Naive thymus-derived CD4-positive, alpha-beta T cell (primary cell): ENCODE data around the gene EYA4. TPM values are rescaled to one million over a fixed set of nuclear protein-coding genes. Genes with fewer than 3 reads are reported as not detected.
"Not testable (repeated sequence)": the region's sequence is repeated elsewhere in the genome, so short reads cannot be mapped to it uniquely, and the experiment has no call there.

Experiments used
- ATAC-seq: fragments of 150-1000 bp; cut with Tn5 transposase; 2 replicates; pipeline ENCODE4 v1.10.0; 2021; ENCODE audit warnings: mild to moderate bottlenecking, moderate library complexity
- CTCF ChIA-PET: fragments of 350-600 bp; sonication (Branson Sonifier 250); formaldehyde crosslinking; loops from one replicate; lab custom pipeline; 2021; ENCODE audit warnings: antibody characterized with exemption; lab: Charles Lee
- POLR2A ChIA-PET: fragments of 350-600 bp; sonication (Branson Sonifier 250); formaldehyde crosslinking; loops from one replicate; lab custom pipeline; 2021; ENCODE audit warnings: antibody characterized with exemption, inconsistent platforms; lab: Charles Lee
- DNase-seq, 9 donors: peaks; one replicate each; pipeline versions ENCODE4 v3.0.0 to v3.0.0-alpha.2; 2020 to 2022; ENCODE audit warnings: mixed read lengths in 1 of 9
- H3K27ac ChIP-seq: one replicate; pipeline ENCODE4 v1.7.0; 2013; ENCODE audit warnings: mild to moderate bottlenecking, low read depth, low read length, moderate library complexity
- H3K27me3 ChIP-seq, 2 donors: one replicate each; pipeline ENCODE4 v1.7.0; 2013; ENCODE audit warnings: low read length in 2 of 2, mild to moderate bottlenecking in 2 of 2, moderate library complexity in 2 of 2; ENCODE audit not compliant: control insufficient read depth in 2 of 2, insufficient read depth in 2 of 2
- H3K36me3 ChIP-seq, 3 experiments: 1 replicate in 2 of 3; 2 replicates in 1 of 3; pipeline ENCODE4 v1.7.0; 2013; ENCODE audit warnings: low read length in 3 of 3, mild to moderate bottlenecking in 3 of 3, moderate library complexity in 1 of 3; ENCODE audit not compliant: insufficient read depth in 3 of 3, control insufficient read depth in 2 of 3
- H3K4me1 ChIP-seq, 2 donors: one replicate each; pipeline ENCODE4 v1.7.0; 2013; ENCODE audit warnings: low read length in 2 of 2, mild to moderate bottlenecking in 2 of 2, moderate library complexity in 1 of 2; ENCODE audit not compliant: control insufficient read depth in 2 of 2, insufficient read depth in 2 of 2
- H3K4me3 ChIP-seq: 2 replicates; pipeline ENCODE4 v1.7.0; 2013; ENCODE audit warnings: mild to moderate bottlenecking, low read length
- H3K9me3 ChIP-seq, 3 experiments: 1 replicate in 2 of 3; 2 replicates in 1 of 3; pipeline ENCODE4 v1.7.0; 2013; ENCODE audit warnings: low read length in 3 of 3; ENCODE audit not compliant: control insufficient read depth in 2 of 3
- H3K27ac Mint-ChIP-seq, 9 donors: one replicate each; pipeline ENCODE4 v1.8.0; 2020 to 2022; ENCODE audit warnings: mixed read lengths in 9 of 9, mild to moderate bottlenecking in 8 of 9, moderate library complexity in 5 of 9, inconsistent platforms in 2 of 9
- H3K27me3 Mint-ChIP-seq, 5 donors: one replicate each; pipeline ENCODE4 v1.8.0; 2021 to 2022; ENCODE audit warnings: mixed read lengths in 5 of 5, mild to moderate bottlenecking in 1 of 5
- H3K36me3 Mint-ChIP-seq, 5 donors: one replicate each; pipeline ENCODE4 v1.8.0; 2020 to 2022; ENCODE audit warnings: mixed read lengths in 5 of 5, mild to moderate bottlenecking in 3 of 5, inconsistent platforms in 1 of 5
- H3K4me1 Mint-ChIP-seq, 7 donors: one replicate each; pipeline ENCODE4 v1.8.0; 2020 to 2022; ENCODE audit warnings: mixed read lengths in 7 of 7, mild to moderate bottlenecking in 3 of 7, inconsistent platforms in 1 of 7
- H3K4me3 Mint-ChIP-seq, 10 donors: one replicate each; pipeline ENCODE4 v1.8.0; 2020 to 2022; ENCODE audit warnings: mild to moderate bottlenecking in 10 of 10, mixed read lengths in 10 of 10, moderate library complexity in 6 of 10, inconsistent platforms in 2 of 10
- H3K9me3 Mint-ChIP-seq, 11 donors: one replicate each; pipeline ENCODE4 v1.8.0; 2020 to 2022; ENCODE audit warnings: mixed read lengths in 11 of 11, mild to moderate bottlenecking in 4 of 11, inconsistent platforms in 1 of 11, moderate library complexity in 1 of 11
- intact Hi-C, 2 donors: fragments of 100-400 bp; cut with micrococcal nuclease; formaldehyde crosslinking; loops; one replicate each; pipeline ENCODE4 v1.15.1; 2023
- polyA plus RNA-seq, 2 donors: library from polyadenylated mRNA; unstranded; fragments of 300-500 nt; fragmentation: Illumina TruSeq; gene quantifications; one replicate each; pipeline ENCODE4 v1.2.3, GENCODE V29; 2021
- total RNA-seq, 6 experiments: library from RNA in 5 of 6; stranded (reverse) in 5 of 6; gene quantifications; 1 replicate in 5 of 6; 2 replicates in 1 of 6; pipeline ENCODE4 v1.2.3 and lab custom pipeline; 2021 to 2026

The EYA4 gene
- total and polyA plus RNA-seq, 7 experiments from 2014 or later, result not detected

DNA sequence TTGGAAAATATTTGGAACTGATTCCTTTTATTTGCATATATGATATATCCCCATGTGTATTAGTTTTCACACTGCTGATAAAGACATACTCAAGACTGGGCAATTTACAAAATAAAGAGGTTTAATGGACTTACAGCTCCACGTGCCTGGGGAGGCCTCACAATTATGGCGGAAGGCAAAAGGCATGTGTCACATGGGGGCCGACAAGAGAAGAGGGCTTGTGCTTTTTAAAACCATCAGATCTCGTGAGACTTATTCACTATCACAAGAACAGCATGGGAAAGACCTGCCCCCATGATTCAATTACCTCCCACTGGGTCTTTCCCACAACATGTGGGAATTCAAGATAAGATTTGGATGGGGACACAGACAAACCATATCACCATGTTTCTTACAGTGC is 156.4 kb downstream of the EYA4 start:
- ATAC-seq, H3K4me3 ChIP-seq, H3K36me3 Mint-ChIP-seq, H3K27ac ChIP-seq, H3K27me3 ChIP-seq, CTCF ChIA-PET, POLR2A ChIA-PET, H3K9me3 ChIP-seq, DNase-seq, intact Hi-C loops, H3K36me3 ChIP-seq, H3K4me1 Mint-ChIP-seq, H3K4me3 Mint-ChIP-seq, H3K4me1 ChIP-seq: not testable (repeated sequence)
- Mint-ChIP-seq H3K27me3 (peaks cover 0 to 14% (median 8%) of the 10 kb centered on the region in 5 donors), H3K9me3 (peaks cover 0 to 15% (median 0%) of the 10 kb centered on the region in 11 donors), H3K27ac (peak overlapping the region in 1 of 9 donors; percentile 26)

DNA sequence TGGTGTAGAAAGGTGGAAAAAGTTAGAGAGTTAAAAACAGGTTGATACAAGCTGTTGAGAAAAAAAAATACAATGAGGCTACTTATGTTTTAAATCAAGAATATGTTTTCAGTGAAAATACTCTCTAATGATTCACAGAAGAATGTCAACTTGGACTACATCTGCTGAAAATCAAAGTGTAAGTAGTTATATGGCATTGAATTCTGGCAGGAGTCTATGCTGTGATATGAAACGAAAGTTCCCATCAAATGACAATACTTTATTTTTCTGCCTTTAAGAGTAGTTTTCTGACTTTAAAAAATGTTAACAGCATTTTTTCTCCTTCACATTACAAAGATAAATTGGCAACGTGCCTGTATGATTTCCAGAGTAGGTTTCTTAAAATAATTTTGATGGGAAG is 158.3 kb downstream of the EYA4 start:
- H3K4me1 ChIP-seq, result no peaks in the 10 kb centered on the region
- H3K9me3 ChIP-seq, result no peaks in the 10 kb centered on the region
- H3K4me3 ChIP-seq, result no peak overlapping the region
- H3K27ac ChIP-seq, result no peak overlapping the region
- H3K27me3 ChIP-seq, result no peaks in the 10 kb centered on the region
- no peak for ATAC-seq
- ChIA-PET CTCF (no interaction called here), POLR2A (no interaction called here)
- Mint-ChIP-seq H3K36me3 (no peaks in the 10 kb centered on the region), H3K9me3 (peaks cover 0 to 11% (median 0%) of the 10 kb centered on the region in 11 donors), H3K4me3 (no peak overlapping the region), H3K4me1 (no peaks in the 10 kb centered on the region), H3K27ac (no peak overlapping the region), H3K27me3 (peaks cover 0 to 14% (median 0%) of the 10 kb centered on the region in 5 donors)
- no peak for DNase-seq
- intact Hi-C loops, result no loop called here
- H3K36me3 ChIP-seq, result no peaks in the 10 kb centered on the region

DNA sequence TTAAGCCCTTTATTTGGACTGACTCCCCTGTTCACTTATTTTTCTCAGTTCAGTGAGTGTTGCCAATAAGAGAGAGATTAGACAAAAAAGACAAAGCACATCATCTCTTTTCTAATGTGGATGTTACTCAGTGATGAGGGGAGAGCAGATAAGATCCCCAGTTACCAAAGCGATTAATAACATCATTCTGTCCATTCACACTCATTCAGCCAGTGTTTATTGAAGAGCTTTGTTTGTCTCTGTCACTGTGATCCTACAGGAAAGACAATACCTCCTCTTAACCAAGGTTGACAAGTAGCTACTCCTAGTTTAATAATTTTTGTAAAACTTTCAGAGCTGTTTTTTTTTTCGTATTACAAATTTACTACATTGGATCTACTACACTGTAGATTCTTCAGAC is 163.0 kb downstream of the EYA4 start:
- Mint-ChIP-seq H3K27ac (no peak overlapping the region), H3K4me1 (no peaks in the 10 kb centered on the region), H3K27me3 (no peaks in the 10 kb centered on the region), H3K9me3 (peaks cover 0 to 6% (median 0%) of the 10 kb centered on the region in 11 donors), H3K4me3 (no peak overlapping the region), H3K36me3 (no peaks in the 10 kb centered on the region)
- Histone ChIP-seq H3K36me3 (no peaks in the 10 kb centered on the region), H3K9me3 (no peaks in the 10 kb centered on the region), H3K27ac (no peak overlapping the region), H3K4me3 (no peak overlapping the region), H3K27me3 (no peaks in the 10 kb centered on the region), H3K4me1 (no peaks in the 10 kb centered on the region)
- no peak for ATAC-seq
- ChIA-PET CTCF (no interaction called here), POLR2A (no interaction called here)
- intact Hi-C loops, result no loop called here
- no peak for DNase-seq

DNA sequence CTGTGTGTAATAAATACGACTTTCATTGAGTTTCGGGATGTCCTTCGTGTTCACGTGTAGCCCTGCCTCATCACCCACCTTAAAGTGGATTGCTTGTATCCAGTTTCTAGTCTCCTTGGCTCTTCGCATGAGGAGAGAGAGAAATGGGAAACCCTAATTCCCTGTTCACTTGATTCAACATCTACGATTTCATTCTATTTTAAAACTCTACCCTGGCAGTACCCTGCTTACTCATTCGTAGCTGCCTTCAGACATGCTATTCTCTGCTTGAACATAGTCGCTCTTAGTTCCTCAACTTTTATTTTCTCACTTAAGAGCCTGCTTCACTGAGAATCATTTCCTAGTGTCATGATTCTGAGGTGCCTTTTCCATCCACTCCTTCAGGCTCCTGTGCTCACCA is 163.6 kb downstream of the EYA4 start:
- H3K9me3 ChIP-seq, result no peaks in the 10 kb centered on the region
- Mint-ChIP-seq H3K4me1 (no peaks in the 10 kb centered on the region), H3K27ac (no peak overlapping the region), H3K9me3 (peaks cover 0 to 6% (median 0%) of the 10 kb centered on the region in 11 donors), H3K27me3 (no peaks in the 10 kb centered on the region), H3K4me3 (no peak overlapping the region), H3K36me3 (no peaks in the 10 kb centered on the region)
- DNase-seq (no peak), ATAC-seq (no peak)
- no peaks in the 10 kb centered on the region for H3K4me1 ChIP-seq
- no peak overlapping the region for H3K27ac ChIP-seq
- H3K36me3 ChIP-seq, result no peaks in the 10 kb centered on the region
- POLR2A ChIA-PET, result no interaction called here
- no peaks in the 10 kb centered on the region for H3K27me3 ChIP-seq
- CTCF ChIA-PET, result no interaction called here
- H3K4me3 ChIP-seq, result no peak overlapping the region
- intact Hi-C loops, result no loop called here

DNA sequence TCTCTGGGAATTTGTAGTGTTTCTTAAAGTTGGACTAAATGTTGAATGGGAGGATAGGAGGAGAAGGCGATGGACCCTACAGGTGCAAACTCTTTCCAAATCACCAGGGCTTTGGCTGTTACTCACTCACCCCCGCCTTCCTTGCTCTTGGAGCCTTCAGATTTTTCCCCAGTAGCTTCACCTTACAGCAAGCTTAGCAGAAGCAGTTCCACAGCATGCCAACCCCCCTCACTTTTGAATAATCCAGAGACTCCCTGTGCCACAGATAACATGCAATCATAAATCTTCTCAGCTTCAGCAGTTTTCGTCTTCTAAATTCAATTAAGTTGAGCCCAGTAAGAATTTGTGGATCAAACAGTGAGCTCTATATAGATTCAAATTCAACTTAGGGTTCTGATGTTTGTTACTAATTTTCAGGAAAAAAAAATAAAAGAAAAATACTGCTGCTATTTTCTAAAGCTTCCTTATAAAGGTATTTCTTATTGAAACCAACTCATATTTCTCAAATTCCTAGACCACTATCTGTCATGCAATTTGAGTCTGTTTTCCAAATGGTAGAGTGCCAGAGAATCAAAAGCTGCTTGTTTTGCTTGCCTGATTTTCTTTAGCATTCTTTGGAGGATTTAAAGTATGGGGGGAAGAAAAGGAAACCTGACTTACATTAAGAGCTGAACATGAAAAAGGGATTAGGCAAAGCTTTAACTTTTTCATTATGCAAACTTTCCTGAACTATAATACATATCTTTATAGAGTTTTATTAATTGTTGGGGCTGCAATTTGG is 166.4 kb downstream of the EYA4 start:
- no peak overlapping the region for H3K4me3 ChIP-seq
- no peak for ATAC-seq

DNA sequence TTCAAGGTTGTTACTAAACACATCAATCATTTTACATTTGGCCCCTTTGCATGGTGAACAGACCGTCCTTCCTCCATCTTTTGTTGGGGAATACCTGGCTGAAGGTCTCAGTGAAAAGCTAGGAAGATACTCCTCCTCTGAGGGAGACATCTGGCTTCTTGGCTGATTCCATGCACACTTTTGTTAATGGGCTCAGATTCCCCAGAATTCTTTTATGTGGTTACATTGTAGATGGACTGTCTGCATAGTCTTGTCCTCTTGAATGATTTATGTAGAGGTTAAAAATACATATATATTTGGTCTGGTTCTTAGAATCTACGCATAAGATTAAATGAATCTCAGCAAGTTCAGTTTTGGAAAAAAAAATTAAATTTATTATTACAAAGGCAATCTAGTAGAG is 167.0 kb downstream of the EYA4 start:
- H3K27ac Mint-ChIP-seq, result no peak overlapping the region
- ATAC-seq (no peak), DNase-seq (no peak)
- H3K4me1 Mint-ChIP-seq, result no peaks in the 10 kb centered on the region
- peaks cover 0 to 3% (median 0%) of the 10 kb centered on the region in 11 donors for H3K9me3 Mint-ChIP-seq
- Histone ChIP-seq H3K27me3 (no peaks in the 10 kb centered on the region), H3K9me3 (no peaks in the 10 kb centered on the region), H3K4me1 (no peaks in the 10 kb centered on the region), H3K4me3 (no peak overlapping the region), H3K36me3 (no peaks in the 10 kb centered on the region), H3K27ac (no peak overlapping the region)
- intact Hi-C loops, result no loop called here
- ChIA-PET POLR2A (no interaction called here), CTCF (no interaction called here)
- no peaks in the 10 kb centered on the region for H3K36me3 Mint-ChIP-seq
- no peak overlapping the region for H3K4me3 Mint-ChIP-seq
- H3K27me3 Mint-ChIP-seq, result no peaks in the 10 kb centered on the region

More for the DNA sequence above, 166.4 kb downstream of the EYA4 start:
- no peaks in the 10 kb centered on the region for H3K4me1 ChIP-seq
- H3K4me3 Mint-ChIP-seq, result no peak overlapping the region
- ChIA-PET POLR2A (no interaction called here), CTCF (no interaction called here)
- H3K36me3 ChIP-seq, result no peaks in the 10 kb centered on the region
- DNase-seq, result no peak
- peaks cover 0 to 3% (median 0%) of the 10 kb centered on the region in 11 donors for H3K9me3 Mint-ChIP-seq
- H3K27me3 Mint-ChIP-seq, result no peaks in the 10 kb centered on the region
- no peaks in the 10 kb centered on the region for H3K9me3 ChIP-seq
- H3K4me1 Mint-ChIP-seq, result no peaks in the 10 kb centered on the region
- intact Hi-C loops, result no loop called here
- no peaks in the 10 kb centered on the region for H3K36me3 Mint-ChIP-seq
- no peak overlapping the region for H3K27ac Mint-ChIP-seq
- H3K27ac ChIP-seq, result no peak overlapping the region
- H3K27me3 ChIP-seq, result no peaks in the 10 kb centered on the region

DNA sequence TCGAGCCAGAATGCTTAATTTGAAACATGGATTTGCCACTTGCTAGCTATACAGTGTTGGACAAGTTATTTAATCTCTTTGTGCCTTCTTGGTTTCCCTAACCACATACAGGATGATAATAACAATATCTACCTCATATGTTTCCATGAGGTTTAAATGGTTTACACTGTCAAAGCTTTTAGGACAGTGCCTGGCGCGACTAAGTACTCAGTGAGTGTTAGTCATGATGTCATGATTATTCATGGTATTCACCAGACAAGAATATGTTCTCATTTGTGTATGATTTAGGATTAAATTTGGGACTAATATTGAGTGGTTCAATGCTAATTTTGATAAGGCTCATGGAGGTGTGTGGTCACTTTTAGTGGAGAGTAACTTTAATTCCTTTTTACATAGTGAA is 167.4 kb downstream of the EYA4 start:
- Histone ChIP-seq H3K36me3 (no peaks in the 10 kb centered on the region), H3K9me3 (no peaks in the 10 kb centered on the region), H3K27ac (no peak overlapping the region), H3K4me3 (no peak overlapping the region), H3K4me1 (no peaks in the 10 kb centered on the region), H3K27me3 (no peaks in the 10 kb centered on the region)
- no peak overlapping the region for H3K27ac Mint-ChIP-seq
- CTCF ChIA-PET, result no interaction called here
- H3K4me3 Mint-ChIP-seq, result no peak overlapping the region
- DNase-seq (no peak), ATAC-seq (no peak)
- no peaks in the 10 kb centered on the region for H3K27me3 Mint-ChIP-seq
- no peaks in the 10 kb centered on the region for H3K36me3 Mint-ChIP-seq
- POLR2A ChIA-PET, result no interaction called here
- H3K4me1 Mint-ChIP-seq, result no peaks in the 10 kb centered on the region
- intact Hi-C loops, result no loop called here
- peaks cover 0 to 3% (median 0%) of the 10 kb centered on the region in 11 donors for H3K9me3 Mint-ChIP-seq
